Dedifferentiated amniotic fluid mesenchymal stem cell (primary cell): ENCODE results near the gene SEC31A.
A peak's percentile ranks its signal among the peaks of the same experiment; 100 is the strongest.

Experiments
- DNase-seq: peaks from one replicate; pipeline ENCODE4 v3.0.0-alpha.2; 2016; ENCODE audit errors: extremely low spot score

Gene SEC31A

GRCh38 chr4:82797405-82798111 lies 93.4 kb downstream of the SEC31A start:
- no peak for DNase-seq

DNA sequence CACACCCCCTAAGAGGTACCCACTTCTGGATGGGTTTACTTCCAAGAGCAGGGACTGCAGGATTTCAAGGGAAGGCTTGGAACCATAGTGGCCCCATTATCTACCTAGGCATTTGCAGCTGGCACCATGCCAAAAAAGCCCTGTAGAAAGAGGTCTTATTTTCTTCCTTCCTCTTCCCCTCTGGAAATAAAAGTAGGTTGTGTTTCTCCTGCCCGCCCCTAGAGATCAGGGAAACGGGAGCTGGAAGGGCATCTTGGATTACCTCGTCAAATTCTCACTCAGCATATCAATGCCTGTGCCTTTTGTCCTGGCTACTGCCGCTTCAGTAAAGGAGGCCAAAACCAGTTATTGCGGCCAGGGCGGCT lies 93.9 kb downstream of the SEC31A start:
- DNase-seq = no peak

GRCh38 chr4:82792912-82793649 lies 97.9 kb downstream of the SEC31A start:
- DNase-seq = no peak

DNA sequence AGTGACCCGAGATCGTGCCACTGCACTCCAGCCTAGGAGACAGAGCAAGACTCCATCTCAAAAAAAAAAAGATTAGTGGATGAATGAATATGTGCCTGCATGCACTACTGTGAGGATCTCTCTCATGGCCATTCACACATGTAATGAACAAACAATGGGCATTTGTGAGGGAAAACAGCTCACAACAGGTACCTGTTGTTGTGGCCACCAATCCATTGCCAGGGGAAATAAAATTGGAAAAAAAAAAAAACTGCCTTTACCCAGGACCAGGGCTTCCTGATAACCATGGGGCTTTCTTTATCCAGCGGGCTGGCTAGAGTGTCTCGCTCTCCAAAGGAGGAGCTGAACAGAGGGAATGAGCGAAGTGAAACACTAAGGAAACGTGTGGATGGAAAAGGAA lies 99.8 kb downstream of the SEC31A start:
- DNase-seq = no peak

- no peak for DNase-seq
Observed at GRCh38 chr4:82790060-82790660, 100.8 kb downstream of the SEC31A start.

DNA sequence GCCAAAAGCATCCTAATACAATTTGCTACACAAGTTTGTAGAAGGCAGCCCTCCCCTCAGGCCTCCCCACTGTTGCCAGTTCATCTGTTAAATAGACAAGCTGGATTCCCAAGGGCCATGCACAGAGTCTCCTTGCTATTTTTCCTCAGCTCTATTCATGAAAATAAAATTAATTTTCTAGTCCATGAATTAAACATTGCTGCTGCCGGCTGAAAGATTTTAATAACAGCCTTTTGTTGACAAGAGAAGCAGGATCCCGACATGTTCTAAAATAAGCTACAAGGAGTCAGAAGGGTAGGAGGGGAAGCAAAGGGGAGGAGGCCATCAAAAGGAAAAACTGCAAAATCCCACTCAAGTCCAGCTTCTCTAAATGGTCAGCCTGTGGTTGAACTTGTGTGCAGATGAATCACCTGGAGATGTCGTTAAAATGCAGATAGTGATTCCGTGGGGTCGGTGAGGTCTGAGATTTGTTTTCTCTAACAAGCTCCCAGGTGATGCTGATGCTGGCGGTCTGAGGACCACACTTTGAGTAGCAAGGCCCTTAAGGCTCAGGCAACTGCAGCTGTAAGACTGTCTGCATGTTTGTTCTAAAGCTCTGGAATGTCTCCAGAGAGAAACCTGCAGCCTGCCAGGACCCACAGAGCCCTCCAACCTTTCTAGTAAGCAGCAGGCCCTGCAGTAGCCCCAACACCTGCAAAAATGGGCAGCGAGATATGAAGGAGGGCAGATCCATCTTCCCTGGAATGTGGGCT lies 101.8 kb downstream of the SEC31A start:
- DNase-seq = no peak

DNA sequence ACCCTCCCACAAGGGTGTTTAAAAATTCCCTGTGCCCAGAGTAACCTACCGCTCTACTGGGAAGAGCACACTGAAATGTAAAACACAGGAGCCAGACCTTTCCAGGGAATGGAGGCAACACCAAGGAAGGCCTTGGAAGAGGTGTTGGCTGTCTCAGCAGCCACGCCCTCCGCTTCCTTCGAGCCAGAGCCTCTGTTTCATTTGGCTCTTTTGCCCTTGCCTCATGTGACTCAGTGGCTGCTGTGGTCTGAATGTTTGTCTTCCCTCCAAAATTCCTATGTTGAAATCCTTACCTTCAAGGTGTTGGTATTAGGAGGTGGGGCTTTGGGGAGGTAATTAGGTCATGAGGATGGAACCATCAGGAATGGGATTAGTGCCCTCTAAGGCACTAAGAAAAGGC lies 103.6 kb downstream of the SEC31A start:
- DNase-seq = no peak

GRCh38 chr4:82786828-82787227 lies 104.1 kb downstream of the SEC31A start:
- no peak for DNase-seq

DNA sequence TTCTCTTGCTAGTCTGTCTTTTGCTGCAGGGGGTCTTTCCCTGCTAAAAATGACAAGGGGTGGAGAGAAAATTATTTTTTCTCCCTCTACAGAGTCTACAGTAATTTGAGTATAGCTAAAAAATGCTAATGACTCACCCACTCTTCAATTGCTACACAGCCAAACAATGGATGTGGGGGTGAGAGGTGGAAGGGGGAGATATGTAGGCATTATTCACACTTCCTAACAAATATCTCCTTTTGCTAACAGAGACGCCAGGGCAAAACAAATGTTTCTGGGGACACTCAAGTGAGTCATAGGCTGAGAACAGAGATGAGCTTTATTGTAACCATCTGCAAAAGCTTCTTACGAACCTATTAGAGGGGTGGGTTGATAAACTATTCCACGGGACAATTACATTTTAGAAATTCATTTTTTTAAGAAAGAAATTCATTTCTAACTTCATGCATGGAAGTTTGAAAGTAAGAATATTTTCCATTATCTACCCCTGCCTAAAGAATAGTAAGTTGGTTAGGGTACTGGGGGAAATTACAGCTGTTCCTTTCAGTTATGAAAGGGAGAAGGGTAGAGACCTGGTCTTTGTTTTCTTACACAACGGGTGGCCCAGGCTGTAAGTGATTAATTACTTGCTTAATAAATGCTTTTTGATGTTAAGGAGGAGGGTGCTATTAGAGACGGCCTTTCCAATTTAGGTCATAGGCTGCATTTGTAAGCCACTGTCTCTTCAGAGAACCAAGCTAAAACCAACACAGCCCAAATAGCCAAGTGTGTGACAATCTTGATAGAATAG lies 105.1 kb downstream of the SEC31A start:
- DNase-seq = peak; percentile 57

GRCh38 chr4:82784681-82785610 lies 106.0 kb downstream of the SEC31A start:
- DNase-seq = no peak

GRCh38 chr4:82782626-82783345 lies 108.2 kb downstream of the SEC31A start:
- no peak for DNase-seq

GRCh38 chr4:82780752-82781231 lies 110.2 kb downstream of the SEC31A start:
- no peak for DNase-seq

DNA sequence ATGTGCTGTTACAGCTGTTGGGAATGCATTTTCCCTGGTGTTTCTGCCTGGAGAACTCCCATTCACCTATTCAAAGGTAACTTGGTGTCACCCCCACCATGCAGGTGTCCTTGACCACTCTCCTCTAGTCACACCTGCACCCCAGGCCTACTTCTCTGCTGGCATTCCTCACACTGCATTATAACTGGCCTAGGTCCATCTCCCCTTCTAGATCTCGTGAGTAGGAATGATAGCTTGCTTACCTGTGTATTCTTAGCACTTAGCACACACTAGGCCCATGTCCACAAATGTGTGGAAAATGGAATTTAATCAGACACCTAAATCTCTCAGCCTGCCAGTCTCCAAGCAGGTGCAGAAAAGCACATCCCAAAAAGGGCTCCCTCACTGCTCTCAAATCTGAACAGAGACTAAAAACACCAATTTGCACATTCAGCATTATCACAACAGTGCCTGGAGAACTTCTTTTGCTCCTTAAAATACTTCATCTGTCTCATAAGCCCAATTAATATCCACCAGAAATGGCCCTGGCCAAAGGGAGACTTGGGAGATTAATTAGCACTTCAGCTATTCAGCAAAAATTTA lies 110.7 kb downstream of the SEC31A start:
- no peak for DNase-seq

DNA sequence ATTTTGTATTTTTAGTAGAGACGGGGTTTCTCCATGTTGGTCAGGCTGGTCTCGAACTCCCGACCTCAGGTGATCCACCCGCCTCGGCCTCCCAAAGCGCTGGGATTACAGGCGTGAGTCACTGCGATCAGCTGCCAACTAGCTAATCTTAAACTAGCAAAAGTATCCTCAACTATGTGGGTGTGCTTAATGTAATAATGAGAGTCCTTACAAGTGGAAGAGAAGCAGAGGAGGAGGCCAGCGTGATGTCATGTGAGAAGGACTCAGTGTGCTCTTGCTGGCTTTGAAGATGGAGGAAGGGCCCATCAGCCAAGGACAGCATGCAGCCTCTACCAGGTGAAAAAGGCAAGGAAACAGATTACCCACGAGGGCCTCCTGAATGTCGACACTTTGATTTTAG lies 111.9 kb downstream of the SEC31A start:
- no peak for DNase-seq

DNA sequence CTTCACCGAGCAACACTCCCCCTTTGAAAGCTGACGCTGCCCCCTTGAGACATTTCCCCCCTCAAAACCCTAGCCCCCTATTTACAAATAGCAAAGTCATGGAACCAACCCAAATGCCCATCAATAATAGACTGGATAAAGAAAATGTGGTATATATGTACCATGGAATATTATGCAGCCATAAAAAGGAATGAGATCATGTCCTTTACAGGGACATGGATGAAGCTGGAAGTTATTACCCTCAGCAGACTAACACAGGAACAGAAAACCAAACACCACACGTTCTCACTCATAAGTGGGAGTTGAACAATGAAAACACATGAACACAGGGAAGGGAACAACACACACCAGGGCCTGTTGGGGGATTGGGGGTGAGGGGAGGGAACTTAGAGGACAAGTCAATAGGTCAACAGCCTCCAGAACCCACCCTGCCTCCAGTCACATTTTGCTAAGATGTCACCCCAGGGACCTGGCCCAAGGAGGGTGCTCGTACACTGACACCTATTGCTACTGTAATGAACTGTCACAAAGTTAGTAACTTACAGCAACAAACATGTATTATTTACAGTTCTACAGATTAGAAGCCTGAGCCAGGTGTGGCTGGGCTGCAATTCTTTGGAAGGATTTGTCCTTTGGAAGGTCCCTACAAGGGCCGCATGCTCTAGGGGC lies 113.0 kb downstream of the SEC31A start:
- DNase-seq = no peak

DNA sequence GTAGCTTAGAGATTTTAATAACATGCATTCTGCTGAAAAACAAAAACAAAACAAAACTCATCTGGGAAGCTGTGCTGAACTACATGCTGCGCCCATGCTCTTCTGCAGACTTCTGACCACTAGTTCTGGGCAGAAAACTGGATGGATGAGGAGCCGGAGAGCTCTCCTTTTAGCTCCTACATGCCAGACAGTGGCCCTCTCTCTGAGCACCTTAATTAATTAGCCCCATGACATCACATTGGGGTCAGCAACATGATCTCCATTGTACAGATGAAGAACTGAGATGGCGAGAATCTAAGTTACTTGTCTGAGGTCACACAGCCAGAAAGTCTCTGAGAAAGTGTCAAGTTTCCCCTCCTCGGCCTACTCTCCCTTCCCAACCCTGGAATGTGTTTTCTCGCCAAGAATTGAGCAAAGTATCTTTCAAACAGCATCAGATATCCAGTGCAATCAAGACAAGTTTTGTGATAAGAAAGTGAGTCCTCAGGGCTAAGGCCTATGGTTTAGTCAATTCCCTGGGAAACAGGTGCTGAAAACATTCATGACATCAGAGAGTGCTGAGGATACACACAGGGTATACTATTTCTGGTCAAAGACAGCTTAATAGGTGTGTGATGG lies 113.9 kb downstream of the SEC31A start:
- peak; percentile 60 for DNase-seq

GRCh38 chr4:82775243-82775642 lies 115.7 kb downstream of the SEC31A start:
- DNase-seq = no peak

DNA sequence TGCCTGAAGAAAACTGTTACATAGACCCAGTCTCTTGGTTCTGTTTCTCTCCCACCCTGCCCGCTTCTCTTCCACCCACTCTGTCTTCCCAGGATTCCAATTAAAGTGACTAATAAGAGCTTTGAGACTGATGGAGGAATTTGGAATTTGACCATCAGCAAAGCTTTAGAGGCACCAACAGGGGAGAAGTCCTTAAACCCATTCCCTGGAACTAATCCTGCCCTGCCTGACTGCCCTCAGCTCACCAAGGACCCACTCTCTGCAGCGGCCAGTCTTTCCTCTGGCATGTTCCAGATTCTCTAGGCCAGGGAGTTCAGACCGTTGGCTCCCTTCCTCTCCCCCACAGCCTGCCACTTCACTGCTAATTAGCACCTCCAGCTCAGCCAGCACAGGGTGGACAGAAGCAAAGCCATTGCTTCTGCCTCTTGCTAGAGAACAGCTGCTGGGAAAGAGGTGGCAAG lies 116.2 kb downstream of the SEC31A start:
- peak; percentile 50 for DNase-seq
